GM23248 (cell line): ENCODE results near the gene CIB2. TPM values are rescaled to one million over a fixed set of nuclear protein-coding genes. Genes with fewer than 3 reads are reported as not detected.

Experiments
- DNase-seq: peaks from one replicate; pipeline ENCODE4 v3.0.0-alpha.2; 2015
- H2AFZ ChIP-seq: fragments of 200-600 bp; sonication (generic); 2 replicates; pipeline ENCODE4 v1.6.1; 2016; ENCODE audit warnings: antibody characterized with exemption
- H3F3A ChIP-seq: fragments of 200-600 bp; sonication (generic); 2 replicates; pipeline ENCODE4 v1.6.1; 2016; ENCODE audit warnings: mild to moderate bottlenecking, antibody characterized with exemption, mixed run types; ENCODE audit not compliant: insufficient read depth
- H3K27ac ChIP-seq: fragments of 200-600 bp; sonication (generic); 2 replicates; pipeline ENCODE4 v1.5.1; 2016; ENCODE audit warnings: mild to moderate bottlenecking
- H3K27me3 ChIP-seq: fragments of 200-600 bp; sonication (generic); replicated peaks from 2 replicates; pipeline ENCODE4 v1.6.1; 2016; ENCODE audit warnings: mild to moderate bottlenecking; ENCODE audit not compliant: insufficient read depth
- H3K36me3 ChIP-seq: fragments of 200-600 bp; sonication (generic); 2 replicates; pipeline ENCODE4 v1.6.1; 2016; ENCODE audit warnings: low read depth, mild to moderate bottlenecking
- H3K4me1 ChIP-seq: fragments of 200-600 bp; sonication (generic); 2 replicates; pipeline ENCODE4 v1.6.1; 2016; ENCODE audit warnings: mild to moderate bottlenecking; ENCODE audit not compliant: insufficient read depth
- H3K4me2 ChIP-seq: fragments of 200-600 bp; sonication (generic); one replicate; pipeline ENCODE4 v1.6.1; 2016; ENCODE audit warnings: mild to moderate bottlenecking; ENCODE audit not compliant: unreplicated experiment
- H3K4me3 ChIP-seq: fragments of 200-600 bp; sonication (generic); 2 replicates; pipeline ENCODE4 v1.5.1; 2016; ENCODE audit warnings: mild to moderate bottlenecking
- H3K79me2 ChIP-seq: fragments of 200-600 bp; sonication (generic); 2 replicates; pipeline ENCODE4 v1.6.1; 2016; ENCODE audit warnings: mild to moderate bottlenecking; ENCODE audit not compliant: insufficient read depth
- H3K9ac ChIP-seq: fragments of 200-600 bp; sonication (generic); 2 replicates; pipeline ENCODE4 v1.6.1; 2016; ENCODE audit warnings: mild to moderate bottlenecking
- H3K9me2 ChIP-seq: fragments of 200-600 bp; sonication (generic); 2 replicates; pipeline ENCODE4 v1.6.1; 2016; ENCODE audit warnings: mixed run types, mild to moderate bottlenecking, moderate library complexity; ENCODE audit not compliant: insufficient read depth
- H3K9me3 ChIP-seq: fragments of 200-600 bp; sonication (generic); one replicate; pipeline ENCODE4 v1.6.1; 2017; ENCODE audit warnings: low read depth
- H4K20me1 ChIP-seq: fragments of 200-600 bp; sonication (generic); 2 replicates; pipeline ENCODE4 v1.6.0; 2016; ENCODE audit not compliant: insufficient read depth
- EZH2 ChIP-seq: fragments of 200-600 bp; sonication (generic); IDR thresholded peaks from 2 replicates; pipeline ENCODE4 v1.6.1; 2018; ENCODE audit warnings: antibody characterized with exemption, mild to moderate bottlenecking; ENCODE audit not compliant: insufficient read depth, poor library complexity, severe bottlenecking
- EZH2phosphoT487 ChIP-seq: fragments of 200-600 bp; sonication (generic); IDR thresholded peaks from 2 replicates; pipeline ENCODE4 v1.6.1; 2018; ENCODE audit warnings: antibody characterized with exemption, moderate library complexity, mild to moderate bottlenecking, low read depth; ENCODE audit not compliant: insufficient read depth
- WGBS, 2 experiments: methylation state at CpG; one replicate each; pipeline ENCODE4 v1.1.6; 2015 to 2017; ENCODE audit warnings: low lambda C conversion rate in 2 of 2, low coverage in 1 of 2; ENCODE audit errors: missing lambda C conversion rate in 2 of 2; 5-methylcytosine and 5-hydroxymethylcytosine counted together
- in situ Hi-C: fragments of 300-500 bp; cut with MboI; formaldehyde crosslinking; loops from 2 replicates; pipeline ENCODE4 v1.15.0; 2020
- polyA plus RNA-seq: library from polyadenylated mRNA; unstranded; fragments of >200 nt; fragmentation: Nextera tagmentation; extraction: Ambion mirVana; gene quantifications from 2 replicates; pipeline ENCODE4 v1.2.1, GENCODE V29; 2016
- total RNA-seq: library from RNA; depleted of rRNA; stranded (reverse); fragments of >200 nt; shearing (Covaris generic); gene quantifications from 2 replicates; pipeline ENCODE4 v1.2.3, GENCODE V29; 2014

The CIB2 gene
- total and polyA plus RNA-seq, 2 experiments from 2014 or later, result 2.9 to 3.4 TPM

DNA sequence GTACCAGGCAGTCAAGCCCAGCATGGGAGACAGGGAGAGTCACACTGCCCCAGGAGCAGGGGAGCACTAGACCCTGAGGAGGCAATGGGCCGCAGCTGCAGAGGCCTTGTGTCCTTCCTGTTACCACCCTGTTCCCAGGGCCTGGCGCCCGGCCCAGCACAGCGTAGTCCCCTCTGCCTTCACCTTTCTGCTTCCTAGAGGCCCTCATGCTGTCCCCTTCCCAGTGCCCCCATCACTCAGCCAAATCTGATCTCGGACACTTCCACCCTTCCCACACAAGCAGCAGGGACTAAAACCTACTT lies 46.8 kb downstream of the CIB2 start:
- Histone ChIP-seq H3K4me1 (peaks cover 22% of the 10 kb centered on the region), H3F3A (peaks cover 4% of the 10 kb centered on the region; the same call in 1 of the 2 replicates), H3K79me2 (no peaks in the 10 kb centered on the region), H3K9me3 (no peaks in the 10 kb centered on the region), H3K36me3 (no peaks in the 10 kb centered on the region), H3K27me3 (no peaks in the 10 kb centered on the region), H3K27ac (no peak overlapping the region), H4K20me1 (no peaks in the 10 kb centered on the region), H3K9ac (no peak overlapping the region), H3K4me3 (no peak overlapping the region), H3K4me2 (no peak overlapping the region), H3K9me2 (no peaks in the 10 kb centered on the region), H2AFZ (no peak overlapping the region)
- no peak for DNase-seq
- 76% methylated on average over 5 of the region's 5 CpGs for WGBS, 2 experiments
- in situ Hi-C loops, result no loop called here
- TF ChIP-seq EZH2 (no peak), EZH2phosphoT487 (no peak)

DNA sequence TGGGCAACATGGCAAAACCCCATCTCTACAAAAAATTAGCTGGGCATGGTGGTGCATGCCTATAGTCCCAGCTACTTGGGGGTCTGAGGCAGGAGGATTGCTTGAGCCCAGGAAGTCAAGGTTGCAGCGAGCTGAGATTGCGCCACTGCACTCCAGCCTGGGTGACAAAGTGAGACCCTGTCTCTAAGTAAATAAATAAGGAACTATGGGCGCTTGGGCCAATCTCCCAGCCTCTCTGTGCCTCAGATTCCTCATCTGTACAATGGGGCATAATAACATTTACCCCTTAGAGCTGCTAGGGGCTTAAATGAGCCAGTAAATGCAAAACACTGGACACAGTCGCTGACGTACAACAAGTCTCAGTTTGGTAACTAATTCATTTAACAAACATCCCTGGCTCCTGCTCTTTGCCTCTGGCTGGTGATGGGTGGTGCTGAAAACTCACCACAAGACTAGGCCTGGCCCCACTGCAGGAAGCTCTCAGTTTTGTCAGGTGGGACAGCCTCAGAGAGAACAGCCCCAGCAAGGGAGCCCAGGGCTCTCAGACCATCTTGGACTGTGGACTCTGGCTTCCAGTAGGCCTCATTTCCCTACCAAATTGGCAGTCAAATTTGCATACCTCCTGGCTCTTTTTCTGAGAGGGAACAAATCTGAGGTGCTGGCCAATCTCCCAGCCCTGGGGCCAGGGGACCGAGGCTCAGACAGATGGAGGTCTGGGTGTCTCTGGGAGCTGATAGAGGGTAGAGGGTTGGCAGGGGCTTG lies 47.4 kb downstream of the CIB2 start:
- Histone ChIP-seq H3K4me3 (no peak overlapping the region), H3K9me3 (no peaks in the 10 kb centered on the region), H3K9ac (no peak overlapping the region), H3K36me3 (no peaks in the 10 kb centered on the region), H3K79me2 (no peaks in the 10 kb centered on the region), H3K4me2 (no peak overlapping the region), H3K27me3 (no peaks in the 10 kb centered on the region), H3F3A (peaks cover 4% of the 10 kb centered on the region; the same call in 1 of the 2 replicates), H3K9me2 (no peaks in the 10 kb centered on the region), H3K4me1 (peaks cover 22% of the 10 kb centered on the region), H4K20me1 (no peaks in the 10 kb centered on the region), H2AFZ (no peak overlapping the region), H3K27ac (no peak overlapping the region)
- no peak for TF ChIP-seq EZH2
- no peak for TF ChIP-seq EZH2phosphoT487
- WGBS, 2 experiments, result 96 to 97% methylated on average over 6 of the region's 6 CpGs
- no peak for DNase-seq
- in situ Hi-C loops, result no loop called here

DNA sequence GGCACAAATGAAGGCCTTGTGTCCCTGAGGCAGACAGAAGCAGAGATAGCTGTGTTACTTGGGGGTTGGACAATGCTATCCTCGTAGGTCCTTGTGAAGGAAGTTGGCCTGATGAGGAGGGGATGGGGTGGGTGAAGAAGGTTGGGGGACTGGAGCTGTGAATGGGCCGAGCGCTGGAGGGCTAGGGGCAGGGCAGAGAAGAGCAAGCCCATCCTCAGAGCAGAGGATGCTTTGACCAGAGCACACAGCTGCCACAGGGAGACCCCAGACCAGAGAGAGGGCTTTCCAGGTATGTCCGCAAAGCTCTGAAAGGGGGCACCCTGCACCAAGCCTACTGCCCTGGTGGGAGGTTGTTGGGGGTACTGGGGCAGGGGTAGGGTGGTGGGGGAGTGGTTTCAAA lies 48.1 kb downstream of the CIB2 start:
- TF ChIP-seq EZH2 (no peak), EZH2phosphoT487 (no peak)

DNA sequence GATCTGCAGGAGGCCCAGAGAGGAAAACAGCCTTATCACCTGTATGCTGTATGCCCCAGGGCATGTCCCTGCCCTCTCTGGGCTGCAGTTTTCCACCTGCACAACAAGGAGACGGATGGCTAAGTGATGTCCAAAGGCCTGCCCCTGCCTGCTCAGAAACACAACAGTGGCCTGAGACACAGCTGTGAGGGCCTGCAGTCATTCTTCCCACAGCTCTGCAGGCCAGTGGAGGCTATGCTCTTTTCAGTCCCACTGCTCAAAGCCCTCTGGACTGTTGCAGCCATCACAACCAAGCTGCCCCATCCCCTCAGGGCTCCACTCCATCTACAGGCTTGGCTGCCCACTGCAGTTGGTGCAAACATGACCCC lies 48.5 kb downstream of the CIB2 start:
- no peak overlapping the region for H3K27ac ChIP-seq
- H3K4me3 ChIP-seq, result no peak overlapping the region
- TF ChIP-seq EZH2, result no peak
- no peak for TF ChIP-seq EZH2phosphoT487
- H2AFZ ChIP-seq, result no peak overlapping the region
- H3K9me3 ChIP-seq, result no peaks in the 10 kb centered on the region
- H3K79me2 ChIP-seq, result no peaks in the 10 kb centered on the region
- H3K4me1 ChIP-seq, result peaks cover 22% of the 10 kb centered on the region
- in situ Hi-C loops, result no loop called here
- H3K9ac ChIP-seq, result no peak overlapping the region
- no peaks in the 10 kb centered on the region for H3K9me2 ChIP-seq
- no peak overlapping the region for H3K4me2 ChIP-seq
- H4K20me1 ChIP-seq, result no peaks in the 10 kb centered on the region
- H3K27me3 ChIP-seq, result no peaks in the 10 kb centered on the region
- no peak for DNase-seq
- WGBS, 2 experiments, result 100% methylated on average over 1 of the region's 1 CpG
- no peaks in the 10 kb centered on the region for H3K36me3 ChIP-seq
- H3F3A ChIP-seq, result peaks cover 8% of the 10 kb centered on the region

More for the DNA sequence above, 48.1 kb downstream of the CIB2 start:
- Histone ChIP-seq H3K27ac (no peak overlapping the region), H3K4me3 (no peak overlapping the region), H3K9me2 (no peaks in the 10 kb centered on the region), H3K4me2 (no peak overlapping the region), H3K36me3 (no peaks in the 10 kb centered on the region), H4K20me1 (no peaks in the 10 kb centered on the region), H3K27me3 (no peaks in the 10 kb centered on the region), H2AFZ (no peak overlapping the region), H3K79me2 (no peaks in the 10 kb centered on the region), H3K9me3 (no peaks in the 10 kb centered on the region), H3K9ac (no peak overlapping the region), H3F3A (peaks cover 4% of the 10 kb centered on the region; the same call in 1 of the 2 replicates), H3K4me1 (peaks cover 22% of the 10 kb centered on the region)
- 87 to 91% methylated on average over 4 of the region's 4 CpGs for WGBS, 2 experiments
- no peak for DNase-seq
- in situ Hi-C loops, result no loop called here
